GM12878 (cell line): ENCODE data around the gene GALK2. TPM values are rescaled to one million over a fixed set of nuclear protein-coding genes. Genes with fewer than 3 reads are reported as not detected.

Source experiments
- ATAC-seq: fragments of 200-7000 bp; cut with Tn5 transposase; 3 replicates; pipeline ENCODE4 v1.9.1; 2020; ENCODE audit warnings: mild to moderate bottlenecking, moderate library complexity
- BruUV-seq: library from RNA; stranded (reverse); fragments of 400-500 nt; replicated peaks from 2 replicates; lab custom pipeline; 2021; lab: Mats Ljungman, UMichigan
- CTCF ChIA-PET: fragments of 300-600 bp; sonication (Branson Sonifier 250); formaldehyde crosslinking; extraction: SDS; loops from one replicate; lab custom pipeline; 2021; ENCODE audit warnings: inconsistent platforms; lab: Yijun Ruan, JAX
- POLR2A ChIA-PET: fragments of 350-600 bp; formaldehyde crosslinking; extraction: SDS; loops from one replicate; lab custom pipeline; 2021; ENCODE audit warnings: inconsistent platforms; lab: Charles Lee
- RAD21 ChIA-PET: fragments of 300-600 bp; sonication (Branson Sonifier 250); formaldehyde crosslinking; loops from one replicate; lab custom pipeline; 2023; ENCODE audit warnings: antibody characterized with exemption; ENCODE audit not compliant: unreplicated experiment; lab: Charles Lee
- SMC1A ChIA-PET: fragments of 300-600 bp; sonication (Branson Sonifier 250); formaldehyde crosslinking; loops from one replicate; lab custom pipeline; 2023; ENCODE audit not compliant: unreplicated experiment, uncharacterized antibody; lab: Charles Lee
- DNase-seq: peaks from one replicate; pipeline ENCODE4 v3.0.0-alpha.2; 2011; ENCODE audit warnings: low read depth, low spot score
- FAIRE-seq: peaks from 3 replicates; lab custom pipeline; 2011; peaks lifted over from hg19 to GRCh38; lab: Jason Lieb, UNC
- H2AFZ ChIP-seq: 2 replicates; pipeline ENCODE4 v1.6.0; 2011; ENCODE audit warnings: low read depth, low read length, control low read depth; ENCODE audit not compliant: control insufficient read depth
- H3K27ac ChIP-seq: 2 replicates; pipeline ENCODE4 v1.5.1; 2011; ENCODE audit warnings: control low read depth; ENCODE audit not compliant: control insufficient read depth, insufficient read depth
- H3K27me3 ChIP-seq, 2 experiments: replicated peaks in 1 of 2; 2 replicates each; pipeline versions ENCODE4 v1.6.0 to v1.6.1; 2011; ENCODE audit warnings: low read length in 1 of 2; ENCODE audit not compliant: control insufficient read depth in 2 of 2, insufficient read depth in 2 of 2
- H3K36me3 ChIP-seq, 2 experiments: 2 replicates each; pipeline ENCODE4 v1.5.1; 2011; ENCODE audit warnings: low read length in 1 of 2; ENCODE audit not compliant: control insufficient read depth in 2 of 2, insufficient read depth in 2 of 2
- H3K4me1 ChIP-seq: 2 replicates; pipeline ENCODE4 v1.6.1; 2011; ENCODE audit warnings: mild to moderate bottlenecking, low read length, moderate library complexity, mixed read lengths; ENCODE audit not compliant: control insufficient read depth, insufficient read depth
- H3K4me2 ChIP-seq: 2 replicates; pipeline ENCODE4 v1.6.0; 2011; ENCODE audit warnings: control low read depth; ENCODE audit not compliant: control insufficient read depth, insufficient read depth
- H3K4me3 ChIP-seq: fragments of 200-600 bp; sonication (generic); 2 replicates; pipeline ENCODE4 v1.5.1; 2016
- H3K79me2 ChIP-seq: 2 replicates; pipeline ENCODE4 v1.6.0; 2011; ENCODE audit warnings: low read length; ENCODE audit not compliant: control insufficient read depth, insufficient read depth
- H3K9ac ChIP-seq: 2 replicates; pipeline ENCODE4 v1.8.0; 2011; ENCODE audit warnings: low read length, control low read depth, mixed read lengths; ENCODE audit not compliant: control insufficient read depth, insufficient read depth
- H3K9me3 ChIP-seq: replicated peaks from 3 replicates; pipeline ENCODE4 v1.5.1; 2011; ENCODE audit warnings: mild to moderate bottlenecking, low read length; ENCODE audit not compliant: control insufficient read depth, insufficient read depth
- H4K20me1 ChIP-seq: 2 replicates; pipeline ENCODE4 v1.6.0; 2011; ENCODE audit not compliant: control insufficient read depth, insufficient read depth
- BMI1 ChIP-seq: fragments of 450-650 bp; IDR thresholded peaks from 2 replicates; pipeline ENCODE4 v1.6.1; 2016; ENCODE audit warnings: mild to moderate bottlenecking, moderate library complexity, borderline replicate concordance
- EED ChIP-seq: sonication (generic); IDR thresholded peaks from 2 replicates; pipeline ENCODE4 v1.6.1; 2016; ENCODE audit warnings: antibody characterized with exemption, low read depth
- FOXM1 ChIP-seq: IDR thresholded peaks from 2 replicates; pipeline ENCODE4 v1.6.1; 2012; ENCODE audit warnings: low read depth, mild to moderate bottlenecking, inconsistent platforms, low read length, moderate library complexity
- IRF3 ChIP-seq: fragments of 450-650 bp; IDR thresholded peaks from 2 replicates; pipeline ENCODE4 v1.6.1; 2014; ENCODE audit warnings: mild to moderate bottlenecking
- LARP7 ChIP-seq: fragments of 450-650 bp; IDR thresholded peaks from 2 replicates; pipeline ENCODE4 v1.6.1; 2017; ENCODE audit warnings: mild to moderate bottlenecking
- MLLT1 ChIP-seq: fragments of 450-650 bp; IDR thresholded peaks from 2 replicates; pipeline ENCODE4 v1.6.1; 2016; ENCODE audit warnings: mild to moderate bottlenecking
- MYB ChIP-seq: fragments of 150-350 bp; IDR thresholded peaks from 2 replicates; pipeline ENCODE4 v1.6.1; 2014; ENCODE audit warnings: mild to moderate bottlenecking, low read depth, low read length, borderline replicate concordance
- MYC ChIP-seq: IDR thresholded peaks from 2 replicates; pipeline ENCODE4 v1.6.1; 2011; ENCODE audit warnings: mild to moderate bottlenecking, low read length, moderate library complexity, inconsistent platforms; ENCODE audit not compliant: insufficient read depth, insufficient replicate concordance, insufficient read length, severe bottlenecking
- NFYA ChIP-seq: IDR thresholded peaks from 2 replicates; pipeline ENCODE4 v1.6.1; 2011; ENCODE audit warnings: low read depth, mild to moderate bottlenecking, low read length, improper control_type of control experiment, borderline replicate concordance
- RAD51 ChIP-seq: fragments of 450-650 bp; IDR thresholded peaks from 2 replicates; pipeline ENCODE4 v1.6.1; 2016; ENCODE audit warnings: moderate library complexity, mild to moderate bottlenecking, inconsistent platforms
- SMARCA5 ChIP-seq: fragments of 450-650 bp; IDR thresholded peaks from 2 replicates; pipeline ENCODE4 v1.6.1; 2017; ENCODE audit warnings: mild to moderate bottlenecking
- ZNF207 ChIP-seq: fragments of 450-650 bp; IDR thresholded peaks from 2 replicates; pipeline ENCODE4 v1.6.1; 2014; ENCODE audit warnings: antibody characterized with exemption, mild to moderate bottlenecking, borderline replicate concordance
- WGBS: methylation state at CpG from one replicate; pipeline ENCODE4 v1.1.6; 2016; ENCODE audit warnings: low lambda C conversion rate; ENCODE audit not compliant: insufficient replicate concordance, insufficient coverage; ENCODE audit errors: missing lambda C conversion rate; 5-methylcytosine and 5-hydroxymethylcytosine counted together
- in situ Hi-C: fragments of 300-500 bp; cut with MboI; formaldehyde crosslinking; loops from 9 replicates; pipeline ENCODE4 v1.14.3; 2018; ENCODE audit warnings: mixed read lengths
- intact Hi-C: fragments of 100-400 bp; cut with micrococcal nuclease; formaldehyde crosslinking; loops from one replicate; pipeline ENCODE4 v1.14.2; 2022; ENCODE audit not compliant: unreplicated experiment
- polyA plus RNA-seq, 11 experiments: library from polyadenylated mRNA; depleted of rRNA in 4 of 11; unstranded in 6 of 11; stranded (reverse) in 5 of 11; fragments of >200 nt; fragmentation: Nextera tagmentation in 4 of 11; fragmentation: Illumina TruSeq in 1 of 11; extraction: Ambion mirVana in 4 of 11; extraction: Trizol in 1 of 11; gene quantifications; 1 replicate in 1 of 11; 2 replicates in 10 of 11; pipeline versions ENCODE4 v1.2.1 to v1.2.3, GENCODE V29; 2011 to 2016; ENCODE audit warnings: inconsistent platforms in 2 of 11, missing spikeins in 2 of 11, low read depth in 1 of 11
- total RNA-seq, 4 experiments: library from RNA; depleted of rRNA in 3 of 4; stranded (reverse); fragments of >200 nt in 3 of 4; fragmentation: Illumina TruSeq in 1 of 4; extraction: Trizol in 1 of 4; gene quantifications; 2 replicates each; pipeline versions ENCODE4 v1.2.1 to v1.2.3, GENCODE V29; 2013 to 2021
- TF ChIP-seq, protein P1 (sequence below): fragments of 450-650 bp; IDR thresholded peaks from 2 replicates; pipeline ENCODE4 v1.6.1; 2017; ENCODE audit warnings: mild to moderate bottlenecking, moderate library complexity

GALK2 gene
- total and polyA plus RNA-seq, 10 of the 15 experiments (the other 5 are each of a cell fraction or from before 2014, with no cell fraction given) = 11.9 to 26.7 (median 15.4) TPM

DNA sequence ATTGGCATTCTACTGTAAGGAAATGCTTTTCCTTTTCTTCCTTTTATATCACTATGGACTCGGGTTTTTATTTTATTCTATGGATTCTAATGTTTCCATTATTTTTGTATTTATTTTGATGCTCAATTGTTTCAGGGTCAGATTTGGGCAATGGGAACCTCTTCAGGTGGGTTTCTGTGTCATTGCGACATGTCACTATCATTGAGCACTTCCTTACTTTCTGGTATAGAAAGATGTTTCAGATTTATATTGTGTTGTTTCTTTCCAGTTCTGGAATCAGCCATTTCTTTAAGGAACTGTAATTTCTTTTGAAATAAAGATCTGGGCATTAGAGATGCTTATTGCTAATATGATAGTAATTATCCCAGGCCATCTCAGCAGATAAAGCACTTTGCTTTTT is 21.8 kb downstream of the GALK2 start:
- no peaks in the 10 kb centered on the region for H3K27me3 ChIP-seq
- intact Hi-C loops = no loop called here
- FAIRE-seq = no peak
- DNase-seq = no peak
- H3K4me2 ChIP-seq = no peak overlapping the region
- POLR2A ChIA-PET = no interaction called here
- no peak overlapping the region for H3K9ac ChIP-seq
- no peaks in the 10 kb centered on the region for H3K4me1 ChIP-seq
- RAD21 ChIA-PET = no interaction called here
- BruUV-seq = no TSS peak
- ATAC-seq = no peak
- TF ChIP-seq ZNF207 (no peak), BMI1 (no peak), FOXM1 (no peak), MYC (no peak), LARP7 (no peak), NFYA (no peak), EED (no peak), MYB (no peak), IRF3 (no peak), MLLT1 (no peak), RAD51 (no peak), SMARCA5 (no peak)
- TF ChIP-seq, protein P1, sequence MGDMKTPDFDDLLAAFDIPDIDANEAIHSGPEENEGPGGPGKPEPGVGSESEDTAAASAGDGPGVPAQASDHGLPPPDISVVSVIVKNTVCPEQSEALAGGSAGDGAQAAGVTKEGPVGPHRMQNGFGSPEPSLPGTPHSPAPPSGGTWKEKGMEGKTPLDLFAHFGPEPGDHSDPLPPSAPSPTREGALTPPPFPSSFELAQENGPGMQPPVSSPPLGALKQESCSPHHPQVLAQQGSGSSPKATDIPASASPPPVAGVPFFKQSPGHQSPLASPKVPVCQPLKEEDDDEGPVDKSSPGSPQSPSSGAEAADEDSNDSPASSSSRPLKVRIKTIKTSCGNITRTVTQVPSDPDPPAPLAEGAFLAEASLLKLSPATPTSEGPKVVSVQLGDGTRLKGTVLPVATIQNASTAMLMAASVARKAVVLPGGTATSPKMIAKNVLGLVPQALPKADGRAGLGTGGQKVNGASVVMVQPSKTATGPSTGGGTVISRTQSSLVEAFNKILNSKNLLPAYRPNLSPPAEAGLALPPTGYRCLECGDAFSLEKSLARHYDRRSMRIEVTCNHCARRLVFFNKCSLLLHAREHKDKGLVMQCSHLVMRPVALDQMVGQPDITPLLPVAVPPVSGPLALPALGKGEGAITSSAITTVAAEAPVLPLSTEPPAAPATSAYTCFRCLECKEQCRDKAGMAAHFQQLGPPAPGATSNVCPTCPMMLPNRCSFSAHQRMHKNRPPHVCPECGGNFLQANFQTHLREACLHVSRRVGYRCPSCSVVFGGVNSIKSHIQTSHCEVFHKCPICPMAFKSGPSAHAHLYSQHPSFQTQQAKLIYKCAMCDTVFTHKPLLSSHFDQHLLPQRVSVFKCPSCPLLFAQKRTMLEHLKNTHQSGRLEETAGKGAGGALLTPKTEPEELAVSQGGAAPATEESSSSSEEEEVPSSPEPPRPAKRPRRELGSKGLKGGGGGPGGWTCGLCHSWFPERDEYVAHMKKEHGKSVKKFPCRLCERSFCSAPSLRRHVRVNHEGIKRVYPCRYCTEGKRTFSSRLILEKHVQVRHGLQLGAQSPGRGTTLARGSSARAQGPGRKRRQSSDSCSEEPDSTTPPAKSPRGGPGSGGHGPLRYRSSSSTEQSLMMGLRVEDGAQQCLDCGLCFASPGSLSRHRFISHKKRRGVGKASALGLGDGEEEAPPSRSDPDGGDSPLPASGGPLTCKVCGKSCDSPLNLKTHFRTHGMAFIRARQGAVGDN = no peak
- SMC1A ChIA-PET = no interaction called here
- H3K4me3 ChIP-seq = no peak overlapping the region
- in situ Hi-C loops = no loop called here
- H3K79me2 ChIP-seq = no peaks in the 10 kb centered on the region
- no peaks in the 10 kb centered on the region for H3K36me3 ChIP-seq
- no peak overlapping the region for H2AFZ ChIP-seq
- H3K27ac ChIP-seq = no peak overlapping the region
- no peaks in the 10 kb centered on the region; the same call in 2 of the 3 replicates for H3K9me3 ChIP-seq
- 95% methylated on average over 2 of the region's 2 CpGs for WGBS
- no peaks in the 10 kb centered on the region for H4K20me1 ChIP-seq
- CTCF ChIA-PET = no interaction called here
